Measurements from ENCODE around the gene SPAG16.
"Not testable (repeated sequence)": the region's sequence is repeated elsewhere in the genome, so short reads cannot be mapped to it uniquely, and the experiment has no call there.

SPAG16 gene

DNA sequence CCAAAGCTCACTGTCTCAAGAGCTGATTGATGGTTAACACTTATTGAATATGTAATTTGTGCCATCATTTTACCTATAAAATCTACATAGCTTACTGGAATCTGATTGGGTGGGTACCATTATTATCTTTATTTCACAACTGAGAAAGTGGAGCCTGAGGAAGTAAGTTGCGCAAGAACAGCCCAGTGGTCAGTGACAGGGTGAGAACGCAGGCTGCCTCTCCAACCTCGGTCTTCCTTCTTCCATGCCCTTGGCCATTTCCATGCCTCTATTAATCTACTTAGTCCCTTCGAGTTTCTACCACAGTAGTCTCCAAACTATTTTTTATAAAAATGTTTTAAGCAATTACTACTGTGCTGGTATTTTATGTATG, 735.7 kb downstream of the SPAG16 start:
- peak; percentile 3 for DNase-seq

DNA sequence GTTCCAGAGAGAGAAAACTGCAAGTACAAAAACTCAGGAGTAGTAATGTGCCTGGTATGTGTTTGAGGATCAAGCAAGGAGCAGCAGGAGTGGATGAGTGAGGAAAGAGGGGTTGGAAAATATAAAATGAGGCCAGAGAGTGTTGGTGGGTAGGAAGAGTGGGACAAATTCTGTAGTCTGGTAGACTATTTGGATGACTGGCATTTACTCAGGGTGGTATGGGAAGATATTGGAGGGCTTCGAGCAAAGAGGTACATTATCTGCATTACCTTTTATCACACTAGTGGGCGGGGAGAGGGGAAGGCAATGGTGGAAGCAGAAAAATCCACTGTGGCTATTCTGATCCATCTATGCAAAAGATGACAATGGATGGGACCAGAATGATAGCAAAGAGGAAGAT, 744.9 kb downstream of the SPAG16 start:
- DNase-seq = no peak

DNA sequence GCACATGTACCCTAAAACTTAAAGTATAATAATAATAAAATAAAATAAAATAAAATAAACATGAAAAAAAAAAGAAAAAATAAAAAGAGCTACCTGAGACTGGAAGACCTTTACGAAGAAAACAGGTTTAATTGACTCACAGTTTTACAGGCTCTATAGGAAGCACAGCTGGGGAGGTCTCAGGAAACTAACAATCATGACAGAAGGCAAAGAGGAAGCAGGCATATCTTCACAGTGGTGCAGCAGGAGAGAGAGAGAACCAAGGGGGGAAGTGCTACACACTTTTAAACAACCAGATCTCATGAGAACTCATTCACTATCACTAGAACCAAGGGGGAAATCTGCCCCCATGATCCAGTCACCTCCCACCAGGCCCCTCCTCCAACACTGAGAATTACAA, 747.3 kb downstream of the SPAG16 start:
- no peak for DNase-seq

DNA sequence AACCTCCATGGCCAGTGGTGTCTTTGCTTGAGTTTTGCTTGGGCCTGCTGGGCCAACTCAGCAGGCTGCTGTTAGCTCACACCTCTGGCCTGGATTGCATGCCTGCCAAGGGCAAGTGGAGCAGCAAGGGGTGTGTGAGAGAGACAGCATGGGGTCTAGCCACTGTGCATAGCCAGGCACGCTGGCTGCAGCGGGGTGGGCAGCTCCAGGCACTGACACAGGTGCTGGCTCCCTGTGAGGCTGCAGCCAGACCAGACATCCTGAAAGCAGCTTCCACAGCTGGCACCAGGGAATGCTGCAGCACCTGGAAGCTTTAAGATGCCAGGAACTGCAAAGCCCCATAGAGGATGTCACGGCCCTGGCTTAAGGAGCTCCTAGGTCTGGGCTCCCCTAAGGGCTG, 750.2 kb downstream of the SPAG16 start:
- no peak for DNase-seq

DNA sequence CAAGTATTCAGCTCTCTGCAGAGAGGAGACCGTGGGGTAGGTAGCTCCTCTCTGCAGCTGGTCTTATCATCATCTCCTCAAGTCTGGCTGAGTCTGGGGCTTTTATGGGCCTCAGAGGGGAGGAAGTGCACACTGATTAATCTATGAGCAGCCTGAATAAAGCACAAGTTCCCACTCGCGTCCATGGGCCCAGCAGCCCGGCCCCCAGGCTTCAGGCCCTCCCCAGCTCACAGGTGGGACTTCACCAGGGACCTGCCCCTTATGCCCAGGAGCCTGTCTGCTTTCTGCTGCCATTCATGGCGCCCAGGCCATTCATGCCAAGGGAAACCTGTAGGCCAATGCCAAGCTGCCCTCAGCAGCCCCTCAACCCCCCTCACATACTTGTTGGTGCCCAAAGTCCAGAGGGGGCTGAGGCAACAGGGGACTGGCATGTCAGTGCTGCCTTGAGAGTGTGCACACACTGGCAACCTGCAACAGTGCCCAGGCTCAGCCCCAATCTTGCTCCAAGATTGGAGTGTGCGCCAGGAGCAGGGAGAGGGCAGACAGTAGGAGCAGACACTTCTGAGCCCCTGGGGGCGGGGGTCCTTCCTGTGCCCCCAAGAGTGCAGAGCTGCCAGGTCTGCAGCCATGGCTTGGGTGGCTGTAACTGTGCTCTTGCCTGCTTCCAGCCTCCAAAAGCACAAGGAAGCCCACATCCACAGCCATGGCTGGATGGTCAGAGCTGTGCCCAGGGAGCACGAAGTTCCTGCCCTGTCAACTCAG, 751.0 kb downstream of the SPAG16 start:
- no peak for DNase-seq

DNA sequence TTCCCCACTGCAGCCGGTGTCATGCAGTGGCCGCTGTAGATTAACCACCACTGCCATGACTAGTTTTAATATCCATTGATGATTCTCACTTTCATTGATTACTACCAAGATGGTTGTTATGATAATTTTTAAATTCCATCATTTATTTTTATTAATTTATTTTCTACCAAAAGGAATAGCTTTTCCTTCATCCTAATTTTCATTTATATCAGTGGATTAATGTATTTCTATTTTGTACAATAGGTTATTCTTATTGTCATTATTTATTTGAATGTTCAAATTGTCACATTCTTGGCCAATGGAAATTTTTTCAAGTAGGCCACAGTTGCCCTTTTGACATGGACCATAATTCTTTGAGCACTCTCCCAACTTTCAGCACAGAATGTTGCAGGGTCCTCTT, 751.7 kb downstream of the SPAG16 start:
- no peak for DNase-seq

DNA sequence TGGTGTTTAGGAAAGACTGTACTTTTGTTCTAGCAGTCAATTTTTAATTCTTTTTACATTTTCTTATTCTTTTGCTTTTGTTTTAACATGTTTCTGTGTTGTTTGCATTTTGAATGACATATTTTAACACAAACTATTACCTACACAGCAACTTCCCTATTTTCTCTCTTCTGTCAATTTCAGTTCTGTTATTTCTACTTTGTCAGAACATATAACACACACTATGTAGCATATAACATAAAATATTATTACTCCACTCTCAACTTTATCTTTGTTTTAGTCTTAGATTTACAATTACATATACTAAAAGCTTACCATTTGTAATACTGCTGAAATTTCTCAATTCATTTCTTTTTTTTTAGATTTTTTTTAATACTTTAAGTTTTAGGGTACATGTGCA, 753.9 kb downstream of the SPAG16 start:
- no peak for DNase-seq

DNA sequence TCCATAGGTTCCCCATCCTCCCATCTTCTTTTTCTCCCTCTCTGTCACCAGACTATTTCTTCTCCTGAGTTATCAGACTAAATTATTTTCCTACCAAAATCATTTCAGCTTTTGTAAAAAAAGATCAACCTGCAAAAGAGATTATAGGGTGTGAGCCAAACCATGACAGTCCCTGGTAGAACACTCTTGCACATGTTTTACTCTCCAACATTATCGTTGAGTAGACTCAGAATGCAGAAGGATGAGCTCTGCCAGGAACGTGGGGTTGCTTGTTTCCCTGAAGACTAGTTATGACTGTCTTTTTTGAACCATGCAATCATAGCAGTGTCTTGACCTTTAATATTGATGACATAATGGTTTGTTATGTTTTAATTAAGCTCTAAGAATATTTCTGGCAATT, 766.5 kb downstream of the SPAG16 start:
- DNase-seq = no peak

DNA sequence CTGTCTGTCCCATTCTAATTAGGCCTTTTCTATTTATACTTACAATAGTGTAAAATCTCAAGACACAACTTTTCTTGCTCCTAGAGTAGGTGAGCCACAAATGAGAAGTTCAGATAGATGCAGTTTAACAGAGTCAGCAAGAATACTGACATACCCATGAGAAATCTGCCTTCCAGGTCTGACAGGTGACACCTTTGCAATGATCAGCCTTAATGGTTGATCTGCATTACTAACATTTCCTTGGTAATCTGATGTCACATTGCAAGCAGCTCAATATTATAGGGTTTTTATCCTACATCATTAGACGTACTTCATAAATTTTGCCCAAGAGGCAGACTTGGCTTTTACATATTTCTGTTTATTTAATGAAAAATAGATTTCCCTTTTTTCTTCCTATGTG, 767.3 kb downstream of the SPAG16 start:
- DNase-seq = no peak

DNA sequence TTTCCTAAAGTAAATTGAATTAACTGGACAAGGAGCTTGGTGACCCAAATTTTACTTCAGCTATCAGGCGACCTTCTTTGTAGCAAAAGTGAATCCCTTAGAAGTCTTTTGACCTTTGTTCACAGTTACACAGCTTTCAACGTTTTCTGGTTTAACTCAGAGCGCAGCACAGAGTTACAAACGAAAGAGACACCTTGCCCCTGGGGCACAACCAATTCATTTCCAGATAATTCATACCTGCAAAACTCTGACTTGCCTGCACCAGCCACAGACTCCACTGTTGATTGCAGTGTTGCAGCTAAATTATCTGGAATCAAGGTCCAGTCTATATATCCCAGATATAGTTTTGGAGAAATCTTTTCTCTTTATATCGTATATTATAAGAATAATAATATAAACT, 768.0 kb downstream of the SPAG16 start:
- no peak for DNase-seq

DNA sequence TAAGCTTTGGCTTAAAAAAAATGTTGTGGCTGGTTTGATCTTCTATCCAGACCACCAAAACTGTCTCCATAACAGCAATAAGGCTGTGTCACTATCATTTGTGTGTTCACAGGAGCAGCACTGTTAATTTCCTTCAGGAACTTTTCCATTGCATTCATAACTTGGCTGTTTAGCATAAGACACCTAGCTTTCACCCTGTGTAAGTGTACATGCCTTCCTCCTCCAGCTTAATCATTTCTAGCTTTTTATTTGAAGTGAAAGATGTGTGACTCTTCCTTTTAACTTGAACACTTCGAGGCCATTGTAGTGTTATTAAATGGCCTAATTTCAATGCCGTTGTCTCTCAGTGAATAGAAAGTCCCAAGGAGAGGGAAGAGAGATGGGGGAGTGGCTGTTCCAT, 773.7 kb downstream of the SPAG16 start:
- DNase-seq = no peak

DNA sequence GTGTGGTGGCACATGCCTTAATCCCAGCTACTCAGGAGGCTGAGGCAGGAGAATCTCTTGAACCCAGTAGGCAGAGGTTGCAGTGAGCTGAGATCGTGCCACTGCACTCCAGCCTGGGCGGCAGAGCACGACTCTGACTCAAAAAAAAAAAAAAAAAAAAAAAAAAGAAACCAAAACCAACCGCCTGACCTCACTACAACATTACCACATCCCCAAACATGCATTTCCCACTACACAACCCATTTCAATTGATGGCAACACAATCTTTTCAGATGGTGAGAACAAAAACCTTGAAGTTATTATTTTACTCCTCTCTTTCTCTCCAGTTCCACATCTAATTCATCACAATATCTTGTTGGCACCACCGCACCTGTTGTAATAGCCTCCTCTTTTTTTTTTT, 778.0 kb downstream of the SPAG16 start:
- DNase-seq = not testable (repeated sequence)

DNA sequence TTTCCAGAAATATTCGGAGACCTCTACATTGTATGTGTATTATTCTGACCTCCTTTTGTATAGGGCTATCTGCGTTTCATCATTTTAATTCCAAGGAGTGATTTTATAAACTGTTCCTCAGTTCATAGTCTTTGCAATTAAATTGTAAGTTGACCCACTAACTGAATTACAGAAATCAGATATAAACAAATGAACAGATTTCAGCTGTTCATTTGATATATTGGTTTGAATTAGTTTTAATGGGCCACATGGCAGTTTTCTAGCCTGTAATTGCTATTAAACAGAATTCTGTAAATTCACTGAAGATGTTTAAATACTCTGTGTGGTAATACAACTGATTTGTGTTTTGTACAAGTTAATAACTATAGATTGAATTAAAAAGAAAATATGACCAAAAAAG, 780.2 kb downstream of the SPAG16 start:
- no peak for DNase-seq

DNA sequence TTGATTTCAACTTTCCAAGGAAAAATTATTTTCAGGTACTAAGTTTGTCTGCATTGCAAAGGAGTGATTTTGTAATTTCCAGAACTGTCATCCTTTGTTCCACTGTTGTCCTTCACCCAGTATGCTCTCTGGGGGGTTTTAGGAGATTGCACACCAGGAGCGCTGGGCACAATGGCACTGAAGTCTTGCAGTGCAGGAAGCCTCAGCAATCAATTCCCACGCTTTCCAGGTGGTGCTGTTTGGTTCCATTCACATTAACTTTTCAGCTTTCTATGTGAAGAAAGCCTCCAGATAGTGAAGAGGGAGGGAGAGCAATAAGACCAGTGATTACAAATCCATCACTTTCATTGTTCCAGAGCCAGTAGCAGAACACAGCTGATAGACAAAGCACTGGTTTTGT, 782.6 kb downstream of the SPAG16 start:
- DNase-seq = no peak

DNA sequence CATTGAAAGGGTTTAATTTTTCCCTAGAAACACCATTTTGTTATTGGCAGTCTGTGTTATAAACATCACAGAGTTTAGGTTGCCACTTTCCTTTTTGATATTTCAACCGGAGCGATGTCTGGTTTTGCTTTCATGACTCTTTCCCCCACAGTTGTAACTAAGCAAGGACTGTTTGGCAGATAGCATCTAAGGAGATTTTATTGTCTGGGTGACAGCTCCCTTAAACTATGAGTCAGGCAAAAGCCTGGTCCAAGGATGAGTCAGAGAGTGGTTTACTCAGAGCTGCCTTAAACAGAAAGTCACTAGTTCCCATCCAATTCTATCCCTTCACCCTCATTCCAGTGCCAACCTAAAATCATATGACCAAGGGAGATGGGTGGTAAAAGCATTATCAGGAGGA, 785.0 kb downstream of the SPAG16 start:
- no peak for DNase-seq

DNA sequence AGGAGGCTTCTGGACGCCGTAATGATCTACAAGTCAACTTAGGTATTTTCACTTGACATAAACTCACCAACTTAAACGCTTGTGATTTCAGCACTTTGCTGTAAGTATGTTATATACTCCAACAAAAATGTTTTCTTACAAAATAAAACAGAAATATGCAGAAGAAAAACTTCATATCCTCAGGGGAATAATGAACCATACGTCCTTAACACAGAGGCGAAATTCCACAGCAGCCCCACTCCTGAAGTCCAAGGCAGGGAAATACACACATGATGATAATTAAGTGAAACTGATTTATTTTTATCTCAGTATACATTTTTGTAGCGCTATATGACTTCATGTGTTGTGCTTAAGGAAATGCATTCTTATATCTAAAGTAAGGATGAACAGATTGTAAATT, 791.2 kb downstream of the SPAG16 start:
- no peak for DNase-seq

DNA sequence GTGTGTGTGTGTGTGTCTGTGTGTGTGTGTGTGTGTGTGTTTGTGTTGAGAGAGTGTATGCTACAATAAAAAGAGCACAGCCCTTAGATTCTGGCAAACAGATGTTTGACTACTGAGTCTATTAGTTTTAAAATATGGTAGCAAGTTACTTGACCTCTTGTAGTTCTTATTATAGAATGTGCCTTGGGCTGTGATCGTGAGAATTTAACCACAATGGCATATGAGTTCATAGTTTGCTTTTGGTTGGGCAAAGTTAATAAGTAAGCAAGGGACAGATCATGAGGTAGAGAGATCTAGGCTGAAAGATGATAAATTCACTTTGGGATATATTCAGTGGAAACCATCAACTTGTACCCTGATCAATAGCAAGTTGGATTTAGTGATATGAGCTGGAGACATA, 792.3 kb downstream of the SPAG16 start:
- no peak for DNase-seq

DNA sequence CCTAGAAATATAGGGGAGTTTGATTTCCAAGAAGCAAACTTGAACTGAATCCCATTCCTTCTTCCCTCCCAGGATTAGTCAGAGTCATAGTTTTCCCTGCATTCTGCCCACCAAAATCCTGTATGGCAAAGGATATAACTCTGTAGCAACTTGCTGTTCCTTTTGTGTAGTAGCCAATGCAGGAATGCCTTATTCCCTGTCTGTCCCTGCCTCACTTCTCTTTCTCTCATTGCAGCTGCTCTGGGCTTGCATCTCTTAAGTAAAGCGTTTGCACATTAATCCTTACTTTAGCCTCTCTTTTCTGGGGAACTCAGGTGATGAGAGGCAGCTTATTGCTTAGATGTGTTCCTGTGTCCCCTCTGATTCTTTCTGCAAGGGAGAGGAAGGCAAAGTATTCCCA, 793.5 kb downstream of the SPAG16 start:
- DNase-seq = no peak

DNA sequence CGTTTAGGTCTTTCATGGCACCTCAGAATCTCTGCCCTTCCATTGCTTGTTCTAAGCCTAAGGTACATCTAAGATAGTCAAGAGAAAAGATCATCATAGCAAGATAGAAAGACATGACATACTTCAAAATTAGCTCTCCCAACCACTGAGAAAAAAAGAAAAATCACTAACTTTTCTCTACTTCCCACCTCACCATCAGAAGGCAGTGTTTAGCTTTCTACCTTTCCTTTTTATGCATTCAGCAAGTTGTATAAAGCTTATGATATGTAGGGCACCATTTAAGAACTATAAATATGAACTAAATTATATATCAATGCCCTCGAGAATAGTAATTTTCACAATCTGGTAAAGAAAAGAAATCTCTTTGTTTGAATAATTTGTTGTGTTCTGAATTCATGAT, 794.8 kb downstream of the SPAG16 start:
- DNase-seq = no peak

DNA sequence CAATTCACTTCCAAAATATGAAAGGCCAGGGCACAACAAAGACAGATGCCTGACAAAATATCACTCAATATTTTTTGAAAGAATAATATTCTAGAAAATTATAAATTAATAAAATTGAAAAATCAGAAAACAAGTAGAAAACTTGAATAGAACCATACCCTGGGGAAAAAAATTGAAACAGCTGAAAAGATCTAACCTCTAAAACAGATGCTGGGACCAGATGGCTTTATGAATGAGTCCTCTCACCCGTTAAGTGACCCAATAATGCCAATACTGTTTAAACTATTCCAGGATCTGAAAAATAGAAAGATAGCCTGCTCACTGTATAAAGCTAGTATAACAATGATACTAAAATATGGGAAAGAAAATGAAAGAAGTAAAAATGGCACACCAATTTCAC, 804.3 kb downstream of the SPAG16 start:
- DNase-seq = no peak

DNA sequence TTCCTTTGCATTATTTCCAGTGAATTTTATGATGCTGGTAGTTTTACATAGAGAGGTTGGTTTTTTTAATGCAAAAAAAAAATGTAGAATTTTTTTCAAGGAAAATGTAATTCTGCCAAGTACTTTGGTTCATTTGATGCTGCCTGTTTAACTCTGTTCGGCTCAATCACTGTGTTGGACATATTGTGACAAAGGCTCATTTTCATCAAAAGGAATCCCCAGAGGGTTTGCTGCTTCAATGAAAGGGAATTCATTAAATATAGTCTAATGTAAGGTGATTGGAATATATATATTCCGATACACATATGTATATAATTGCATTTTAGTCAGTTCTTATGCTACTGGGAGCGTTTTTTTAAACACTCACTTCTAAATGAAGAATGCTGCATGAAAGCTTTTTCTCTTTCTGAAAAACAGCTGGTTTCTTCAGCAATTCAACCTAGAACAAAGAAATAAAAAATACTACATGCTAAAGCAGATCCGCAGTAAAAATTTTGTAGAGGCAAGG, 812.0 kb downstream of the SPAG16 start:
- no peak for DNase-seq

DNA sequence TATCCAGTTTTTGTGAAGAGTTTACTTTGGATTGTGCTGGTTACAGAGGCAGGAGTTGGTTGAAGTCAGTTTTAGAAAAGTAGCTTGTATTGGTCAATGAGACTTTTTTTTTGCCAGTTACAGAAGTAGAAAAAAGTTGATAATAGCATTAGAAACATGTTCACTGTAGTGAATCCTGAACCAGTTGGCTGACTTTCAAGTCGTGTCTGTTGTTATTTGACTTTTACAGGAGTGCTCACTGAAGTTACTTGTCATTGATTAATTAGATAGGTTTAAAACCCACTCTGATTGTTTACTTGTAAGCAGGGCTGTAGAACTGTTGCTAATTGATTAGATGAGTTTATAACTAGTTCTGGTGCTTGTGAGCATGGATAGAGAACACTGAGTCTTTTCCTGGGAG, 814.5 kb downstream of the SPAG16 start:
- DNase-seq = no peak

DNA sequence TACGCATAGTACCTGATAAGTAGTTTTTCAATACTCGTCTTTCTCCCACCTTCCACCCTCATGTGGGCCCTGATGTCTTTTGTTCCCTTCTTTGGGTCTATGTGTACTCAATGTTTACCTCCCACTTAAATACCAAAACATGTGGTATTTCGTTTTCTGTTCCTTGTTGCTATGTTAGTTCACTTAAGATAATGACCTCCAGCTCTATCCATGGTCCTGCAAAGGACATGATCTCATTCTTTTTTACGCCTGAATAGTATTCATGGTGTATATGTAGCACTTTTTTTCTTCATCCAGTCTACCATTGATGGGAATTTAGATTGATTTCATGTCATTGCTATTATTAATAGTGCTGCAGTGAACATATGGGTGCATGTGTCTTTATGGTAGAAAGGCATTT, 816.2 kb downstream of the SPAG16 start:
- DNase-seq = no peak

DNA sequence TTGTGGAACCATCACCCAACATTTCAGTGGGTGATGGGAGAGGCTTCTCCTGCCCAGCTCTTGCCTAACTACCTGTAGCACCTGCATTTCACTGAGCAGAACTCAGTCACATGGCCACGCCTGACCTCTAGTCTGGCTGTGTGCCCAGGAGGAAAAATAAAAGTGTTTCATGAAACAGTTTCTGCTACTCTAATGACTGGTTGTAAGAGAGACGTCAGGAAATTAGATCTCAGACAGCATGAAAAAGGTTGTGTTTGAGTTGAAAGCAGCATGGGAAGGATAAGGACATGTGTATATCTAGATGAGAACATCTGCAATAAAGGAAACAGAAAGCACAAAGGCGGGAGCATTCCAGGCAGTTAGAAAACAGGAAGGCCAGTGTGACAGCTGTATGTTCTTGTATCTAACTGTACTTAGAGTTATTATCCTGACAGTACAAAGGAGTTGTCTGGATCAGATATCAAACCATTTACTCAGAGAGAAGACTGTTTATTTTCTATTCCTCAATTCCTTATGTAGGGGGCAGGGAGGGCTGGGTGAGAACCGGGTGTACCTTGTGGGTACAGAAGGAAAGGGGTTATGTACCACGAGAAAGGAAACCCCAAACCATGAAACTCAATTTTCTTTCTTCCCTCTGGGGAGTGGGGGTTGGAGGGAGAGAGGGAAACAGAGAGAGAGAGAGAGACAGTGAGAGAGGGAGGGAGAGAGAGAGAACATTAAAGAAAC, 819.2 kb downstream of the SPAG16 start:
- no peak for DNase-seq

DNA sequence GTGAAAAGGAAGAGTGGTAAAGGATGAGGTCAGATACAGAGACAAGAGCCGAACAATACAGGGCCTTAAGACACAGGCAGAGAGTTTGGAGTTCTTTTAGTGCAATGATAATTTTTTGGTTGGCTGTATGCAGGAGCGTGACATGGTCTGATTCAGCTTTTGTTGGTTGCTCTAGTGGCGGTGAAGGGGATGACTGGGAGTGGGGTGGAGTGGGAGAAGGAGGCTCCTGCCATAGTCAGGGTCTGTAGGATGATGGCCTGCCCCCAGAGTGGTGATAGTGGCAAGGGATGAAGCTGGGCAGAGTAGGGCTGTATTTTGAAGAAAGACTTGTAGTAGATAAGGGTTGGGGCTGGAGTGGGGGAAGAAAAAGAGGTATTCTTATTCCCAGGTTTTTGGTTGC, 820.0 kb downstream of the SPAG16 start:
- DNase-seq = no peak
